WTC11 (cell line): ENCODE data around the gene ITGA11. TPM values are rescaled to one million over a fixed set of nuclear protein-coding genes. Genes with fewer than 3 reads are reported as not detected.

Experiments
- ATAC-seq: fragments of 200-7000 bp; cut with Tn5 transposase; 2 replicates; pipeline ENCODE4 v1.10.0; 2021; ENCODE audit warnings: mild to moderate bottlenecking, moderate library complexity
- CTCF ChIA-PET: fragments of 300-600 bp; sonication (Branson Sonifier 250); formaldehyde crosslinking; loops from one replicate; lab custom pipeline; 2021; ENCODE audit warnings: antibody characterized with exemption; lab: Charles Lee
- POLR2A ChIA-PET: fragments of 350-600 bp; sonication (Branson Sonifier 250); formaldehyde crosslinking; loops from one replicate; lab custom pipeline; 2021; ENCODE audit warnings: antibody characterized with exemption; lab: Charles Lee
- DNase-seq: peaks from one replicate; pipeline ENCODE4 v3.0.0; 2021; ENCODE audit warnings: low spot score
- H3K27ac Mint-ChIP-seq: 2 replicates; pipeline ENCODE4 v1.8.0; 2021; ENCODE audit warnings: mixed read lengths
- H3K27me3 Mint-ChIP-seq: 2 replicates; pipeline ENCODE4 v1.8.0; 2021; ENCODE audit warnings: low read depth, mild to moderate bottlenecking, moderate library complexity, mixed read lengths
- H3K36me3 Mint-ChIP-seq: 2 replicates; pipeline ENCODE4 v1.8.0; 2021; ENCODE audit warnings: mixed read lengths
- H3K4me1 Mint-ChIP-seq: 2 replicates; pipeline ENCODE4 v1.8.0; 2022; ENCODE audit warnings: mixed read lengths
- H3K4me3 Mint-ChIP-seq: 2 replicates; pipeline ENCODE4 v1.8.0; 2021; ENCODE audit warnings: mild to moderate bottlenecking, moderate library complexity, mixed read lengths
- H3K9me3 Mint-ChIP-seq: 2 replicates; pipeline ENCODE4 v1.8.0; 2021; ENCODE audit warnings: mixed read lengths
- CTCF ChIP-seq: fragments of 200-600 bp; IDR thresholded peaks from 2 replicates; pipeline ENCODE4 v1.8.0; 2022; ENCODE audit warnings: antibody characterized with exemption
- ESRRA ChIP-seq: sonication (generic); formaldehyde crosslinking; IDR thresholded peaks from 2 replicates; pipeline ENCODE4 v1.8.1; 2022; ENCODE audit warnings: mild to moderate bottlenecking, missing genetic modification reagents, borderline replicate concordance
- ETV6 ChIP-seq: sonication (generic); formaldehyde crosslinking; IDR thresholded peaks from 2 replicates; pipeline ENCODE4 v1.8.1; 2022; ENCODE audit warnings: mild to moderate bottlenecking, missing genetic modification reagents
- FOXJ3 ChIP-seq: sonication (generic); formaldehyde crosslinking; IDR thresholded peaks from 2 replicates; pipeline ENCODE4 v1.9.0; 2021; ENCODE audit warnings: missing genetic modification reagents, mild to moderate bottlenecking, borderline replicate concordance
- FOXK1 ChIP-seq: sonication (generic); formaldehyde crosslinking; IDR thresholded peaks from 2 replicates; pipeline ENCODE4 v1.8.0; 2022; ENCODE audit warnings: mild to moderate bottlenecking, moderate library complexity, missing genetic modification reagents
- FOXP1 ChIP-seq: sonication (generic); formaldehyde crosslinking; IDR thresholded peaks from 2 replicates; pipeline ENCODE4 v1.8.0; 2022; ENCODE audit warnings: missing genetic modification reagents, mild to moderate bottlenecking, moderate library complexity, borderline replicate concordance
- GRHL2 ChIP-seq: fragments of 250-450 bp; sonication (Bioruptor Pico); IDR thresholded peaks from 2 replicates; pipeline ENCODE4 v1.8.0; 2022; ENCODE audit warnings: mild to moderate bottlenecking, moderate library complexity; ENCODE audit not compliant: insufficient replicate concordance, severe bottlenecking
- JUN ChIP-seq: sonication (generic); formaldehyde crosslinking; IDR thresholded peaks from 2 replicates; pipeline ENCODE4 v1.8.0; 2023; ENCODE audit warnings: mild to moderate bottlenecking, missing genetic modification reagents
- MLX ChIP-seq: sonication (generic); formaldehyde crosslinking; IDR thresholded peaks from 2 replicates; pipeline ENCODE4 v1.8.1; 2023; ENCODE audit warnings: mild to moderate bottlenecking, missing genetic modification reagents, moderate library complexity
- NFE2L1 ChIP-seq: sonication (generic); formaldehyde crosslinking; IDR thresholded peaks from 2 replicates; pipeline ENCODE4 v1.8.1; 2023; ENCODE audit warnings: missing genetic modification reagents
- NR1H2 ChIP-seq: sonication (generic); formaldehyde crosslinking; IDR thresholded peaks from 2 replicates; pipeline ENCODE4 v1.9.0; 2021; ENCODE audit warnings: mild to moderate bottlenecking, moderate library complexity, missing genetic modification reagents
- PRRX2 ChIP-seq: fragments of 250-450 bp; sonication (Bioruptor Pico); IDR thresholded peaks from 2 replicates; pipeline ENCODE4 v1.8.0; 2021; ENCODE audit warnings: mild to moderate bottlenecking
- RELA ChIP-seq: sonication (generic); formaldehyde crosslinking; IDR thresholded peaks from 2 replicates; pipeline ENCODE4 v1.8.1; 2022; ENCODE audit warnings: missing genetic modification reagents, mild to moderate bottlenecking, borderline replicate concordance
- RORB ChIP-seq: fragments of 250-450 bp; sonication (Bioruptor Pico); IDR thresholded peaks from 2 replicates; pipeline ENCODE4 v1.9.0; 2021; ENCODE audit warnings: mild to moderate bottlenecking
- SMAD4 ChIP-seq: sonication (generic); formaldehyde crosslinking; IDR thresholded peaks from 2 replicates; pipeline ENCODE4 v1.8.0; 2022; ENCODE audit warnings: mild to moderate bottlenecking, missing genetic modification reagents
- TEAD1 ChIP-seq: sonication (generic); formaldehyde crosslinking; IDR thresholded peaks from 2 replicates; pipeline ENCODE4 v1.8.0; 2022; ENCODE audit warnings: mild to moderate bottlenecking, missing genetic modification reagents
- TEAD4 ChIP-seq: sonication (generic); formaldehyde crosslinking; IDR thresholded peaks from 2 replicates; pipeline ENCODE4 v1.8.0; 2022; ENCODE audit warnings: mild to moderate bottlenecking, missing genetic modification reagents
- ZNF219 ChIP-seq: sonication (generic); formaldehyde crosslinking; IDR thresholded peaks from 2 replicates; pipeline ENCODE4 v1.8.0; 2023; ENCODE audit warnings: missing genetic modification reagents, mild to moderate bottlenecking, borderline replicate concordance
- ZNF232 ChIP-seq: sonication (generic); formaldehyde crosslinking; IDR thresholded peaks from 2 replicates; pipeline ENCODE4 v1.8.0; 2022; ENCODE audit warnings: mild to moderate bottlenecking, missing genetic modification reagents
- total RNA-seq: library from RNA; stranded (reverse); gene quantifications from 3 replicates; pipeline ENCODE4 v1.2.3, GENCODE V29; 2021
- TF ChIP-seq, protein P1 (sequence below): sonication (generic); formaldehyde crosslinking; IDR thresholded peaks from 2 replicates; pipeline ENCODE4 v1.8.1; 2023; ENCODE audit warnings: mild to moderate bottlenecking, missing genetic modification reagents
- TF ChIP-seq, protein P2 (sequence below): sonication (generic); formaldehyde crosslinking; IDR thresholded peaks from 2 replicates; pipeline ENCODE4 v1.8.0; 2023; ENCODE audit warnings: missing genetic modification reagents
- TF ChIP-seq, protein P3 (sequence below): sonication (generic); formaldehyde crosslinking; conservative IDR thresholded peaks from 2 replicates; pipeline ENCODE4 v1.8.1; 2022; ENCODE audit warnings: mild to moderate bottlenecking, missing genetic modification reagents
- TF ChIP-seq, protein P4 (sequence below): sonication (generic); formaldehyde crosslinking; IDR thresholded peaks from 2 replicates; pipeline ENCODE4 v1.8.1; 2022; ENCODE audit warnings: mild to moderate bottlenecking, missing genetic modification reagents, moderate library complexity, borderline replicate concordance

ITGA11 gene
- total RNA-seq, 1 experiment from 2014 or later = 0.15 TPM

GRCh38 chr15:68427366-68427765, 4.6 kb downstream of the ITGA11 start:
- ChIA-PET CTCF (interaction anchor here (0.8 kb wide), 1 partner anchor 122 kb away, joined by 3 read pairs; no protein-coding TSS in a partner anchor), POLR2A (interaction anchor here (0.7 kb wide), 1 partner anchor 104 kb away, joined by 3 read pairs; no protein-coding TSS in a partner anchor)
- Mint-ChIP-seq H3K36me3 (no peaks in the 10 kb centered on the region), H3K4me1 (peaks cover 3% of the 10 kb centered on the region), H3K4me3 (no peak overlapping the region), H3K27me3 (peaks cover 48% of the 10 kb centered on the region), H3K27ac (no peak overlapping the region), H3K9me3 (no peaks in the 10 kb centered on the region)
- ATAC-seq = no peak
- TF ChIP-seq MLX (CRISPR knock-in tag) (no peak), ESRRA (CRISPR knock-in tag) (no peak), PRRX2 (CRISPR knock-in tag) (no peak)
- no peak for DNase-seq

DNA sequence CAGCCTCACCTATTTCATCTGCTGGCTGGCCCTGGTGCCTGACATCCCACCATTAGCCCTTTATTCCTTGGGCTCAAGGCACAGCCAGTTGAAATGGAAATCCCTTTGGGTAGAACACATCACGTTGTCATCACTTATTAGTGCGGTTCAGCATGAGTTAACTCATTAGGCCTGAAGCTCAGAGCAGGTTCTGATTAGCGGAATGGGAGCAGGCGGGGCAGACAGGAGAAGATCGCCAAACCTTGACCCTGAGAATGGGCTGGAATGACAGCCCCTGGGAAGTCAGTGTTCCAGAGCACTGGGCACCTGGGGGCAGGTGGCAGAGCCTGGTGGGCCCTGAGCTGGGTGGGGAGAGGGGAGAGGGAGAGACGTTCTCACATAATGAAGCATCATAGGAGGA, 5.8 kb downstream of the ITGA11 start:
- TF ChIP-seq GRHL2 (CRISPR knock-in tag) = no peak
- no peak for TF ChIP-seq TEAD4 (CRISPR knock-in tag)
- no peak for TF ChIP-seq SMAD4 (CRISPR knock-in tag)
- TF ChIP-seq, protein P1, sequence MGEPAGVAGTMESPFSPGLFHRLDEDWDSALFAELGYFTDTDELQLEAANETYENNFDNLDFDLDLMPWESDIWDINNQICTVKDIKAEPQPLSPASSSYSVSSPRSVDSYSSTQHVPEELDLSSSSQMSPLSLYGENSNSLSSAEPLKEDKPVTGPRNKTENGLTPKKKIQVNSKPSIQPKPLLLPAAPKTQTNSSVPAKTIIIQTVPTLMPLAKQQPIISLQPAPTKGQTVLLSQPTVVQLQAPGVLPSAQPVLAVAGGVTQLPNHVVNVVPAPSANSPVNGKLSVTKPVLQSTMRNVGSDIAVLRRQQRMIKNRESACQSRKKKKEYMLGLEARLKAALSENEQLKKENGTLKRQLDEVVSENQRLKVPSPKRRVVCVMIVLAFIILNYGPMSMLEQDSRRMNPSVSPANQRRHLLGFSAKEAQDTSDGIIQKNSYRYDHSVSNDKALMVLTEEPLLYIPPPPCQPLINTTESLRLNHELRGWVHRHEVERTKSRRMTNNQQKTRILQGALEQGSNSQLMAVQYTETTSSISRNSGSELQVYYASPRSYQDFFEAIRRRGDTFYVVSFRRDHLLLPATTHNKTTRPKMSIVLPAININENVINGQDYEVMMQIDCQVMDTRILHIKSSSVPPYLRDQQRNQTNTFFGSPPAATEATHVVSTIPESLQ (CRISPR knock-in tag) = no peak
- TF ChIP-seq, protein P2, sequence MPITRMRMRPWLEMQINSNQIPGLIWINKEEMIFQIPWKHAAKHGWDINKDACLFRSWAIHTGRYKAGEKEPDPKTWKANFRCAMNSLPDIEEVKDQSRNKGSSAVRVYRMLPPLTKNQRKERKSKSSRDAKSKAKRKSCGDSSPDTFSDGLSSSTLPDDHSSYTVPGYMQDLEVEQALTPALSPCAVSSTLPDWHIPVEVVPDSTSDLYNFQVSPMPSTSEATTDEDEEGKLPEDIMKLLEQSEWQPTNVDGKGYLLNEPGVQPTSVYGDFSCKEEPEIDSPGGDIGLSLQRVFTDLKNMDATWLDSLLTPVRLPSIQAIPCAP (CRISPR knock-in tag) = no peak
- TF ChIP-seq RELA = no peak
- no peak for TF ChIP-seq NR1H2 (CRISPR knock-in tag)
- Mint-ChIP-seq H3K4me1 (peaks cover 3% of the 10 kb centered on the region), H3K36me3 (no peaks in the 10 kb centered on the region), H3K9me3 (no peaks in the 10 kb centered on the region), H3K27ac (no peak overlapping the region), H3K4me3 (no peak overlapping the region), H3K27me3 (peaks cover 37% of the 10 kb centered on the region)
- ATAC-seq (no peak), DNase-seq (no peak)
- POLR2A ChIA-PET = no interaction called here
- CTCF ChIA-PET = no interaction called here

GRCh38 chr15:68425428-68426060, 6.4 kb downstream of the ITGA11 start:
- no peak overlapping the region for H3K27ac Mint-ChIP-seq
- POLR2A ChIA-PET = no interaction called here
- DNase-seq = no peak
- H3K9me3 Mint-ChIP-seq = no peaks in the 10 kb centered on the region
- TF ChIP-seq ESRRA (CRISPR knock-in tag) (no peak), ZNF219 (CRISPR knock-in tag) (no peak), TEAD1 (no peak), FOXK1 (no peak), CTCF (no peak), RORB (no peak), FOXJ3 (CRISPR knock-in tag) (no peak), JUN (CRISPR knock-in tag) (no peak), GRHL2 (CRISPR knock-in tag) (no peak), ETV6 (CRISPR knock-in tag) (no peak), ZNF232 (CRISPR knock-in tag) (no peak), NFE2L1 (CRISPR knock-in tag) (no peak), FOXP1 (CRISPR knock-in tag) (no peak)
- TF ChIP-seq, protein P2 (CRISPR knock-in tag) = no peak
- TF ChIP-seq, protein P3, sequence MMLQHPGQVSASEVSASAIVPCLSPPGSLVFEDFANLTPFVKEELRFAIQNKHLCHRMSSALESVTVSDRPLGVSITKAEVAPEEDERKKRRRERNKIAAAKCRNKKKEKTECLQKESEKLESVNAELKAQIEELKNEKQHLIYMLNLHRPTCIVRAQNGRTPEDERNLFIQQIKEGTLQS (CRISPR knock-in tag) = no peak
- TF ChIP-seq, protein P4, sequence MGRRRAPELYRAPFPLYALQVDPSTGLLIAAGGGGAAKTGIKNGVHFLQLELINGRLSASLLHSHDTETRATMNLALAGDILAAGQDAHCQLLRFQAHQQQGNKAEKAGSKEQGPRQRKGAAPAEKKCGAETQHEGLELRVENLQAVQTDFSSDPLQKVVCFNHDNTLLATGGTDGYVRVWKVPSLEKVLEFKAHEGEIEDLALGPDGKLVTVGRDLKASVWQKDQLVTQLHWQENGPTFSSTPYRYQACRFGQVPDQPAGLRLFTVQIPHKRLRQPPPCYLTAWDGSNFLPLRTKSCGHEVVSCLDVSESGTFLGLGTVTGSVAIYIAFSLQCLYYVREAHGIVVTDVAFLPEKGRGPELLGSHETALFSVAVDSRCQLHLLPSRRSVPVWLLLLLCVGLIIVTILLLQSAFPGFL (CRISPR knock-in tag) = no peak
- ATAC-seq = no peak
- H3K36me3 Mint-ChIP-seq = no peaks in the 10 kb centered on the region
- no peak overlapping the region for H3K4me3 Mint-ChIP-seq
- CTCF ChIA-PET = no interaction called here
- H3K27me3 Mint-ChIP-seq = peaks cover 31% of the 10 kb centered on the region
- H3K4me1 Mint-ChIP-seq = peaks cover 9% of the 10 kb centered on the region
